GM19455 (cell line): ENCODE results near the gene FAR1.
A peak's percentile ranks its signal among the peaks of the same experiment; 100 is the strongest.
"Not testable (repeated sequence)": the region's sequence is repeated elsewhere in the genome, so short reads cannot be mapped to it uniquely, and the experiment has no call there.

Experiments
- ATAC-seq: cut with Tn5 transposase; IDR thresholded peaks from one replicate; pipeline ENCODE4 v1.9.1; 2021; ENCODE audit not compliant: unreplicated experiment

FAR1 gene

GRCh38 chr11:13668102-13668956 is at the start of gene FAR1:
Gene FAR1 (plus strand): TSS chr11:13668668. CDS start chr11:13694766, 26,098 bp downstream.
- ATAC-seq, result peak; percentile 94

GRCh38 chr11:13620063-13620462 is 48.4 kb upstream of the FAR1 start:
- no peak for ATAC-seq

- ATAC-seq, result not testable (repeated sequence)
These were observed 41.6 kb upstream of the FAR1 start for GRCh38 chr11:13626818-13627217.

GRCh38 chr11:13628634-13629033 is 39.8 kb upstream of the FAR1 start:
- ATAC-seq, result not testable (repeated sequence)

- no peak for ATAC-seq
These were observed 38.7 kb upstream of the FAR1 start for GRCh38 chr11:13629779-13630178.

- ATAC-seq, result no peak
These were observed 33.2 kb upstream of the FAR1 start for GRCh38 chr11:13635290-13635689.

- no peak for ATAC-seq
These were observed 32.7 kb upstream of the FAR1 start for GRCh38 chr11:13635804-13636203.

GRCh38 chr11:13637125-13638069 is 31.1 kb upstream of the FAR1 start:
- no peak for ATAC-seq

GRCh38 chr11:13638422-13638821 is 30.0 kb upstream of the FAR1 start:
- ATAC-seq, result no peak

- ATAC-seq, result no peak
These were observed 23.3 kb upstream of the FAR1 start for GRCh38 chr11:13644997-13645687.

GRCh38 chr11:13647391-13647790 is 21.1 kb upstream of the FAR1 start:
- ATAC-seq, result no peak

GRCh38 chr11:13649619-13650018 is 18.8 kb upstream of the FAR1 start:
- no peak for ATAC-seq

GRCh38 chr11:13651515-13651914 is 17.0 kb upstream of the FAR1 start:
- ATAC-seq, result not testable (repeated sequence)

- ATAC-seq, result no peak
These were observed 7.3 kb upstream of the FAR1 start for GRCh38 chr11:13661074-13661623.

GRCh38 chr11:13663631-13664071 is 4.8 kb upstream of the FAR1 start:
- no peak for ATAC-seq

- no peak for ATAC-seq
These were observed 4.1 kb upstream of the FAR1 start for GRCh38 chr11:13664351-13664750.

GRCh38 chr11:13666708-13667107 is 1.8 kb upstream of the FAR1 start:
- no peak for ATAC-seq

- no peak for ATAC-seq
These were observed 1.2 kb upstream of the FAR1 start for GRCh38 chr11:13667245-13667644.

- peak; percentile 11 for ATAC-seq
These were observed 720 bp upstream of the FAR1 start for GRCh38 chr11:13667795-13668101.

GRCh38 chr11:13668957-13669521 is 571 bp downstream of the FAR1 start:
- peak; percentile 15 for ATAC-seq
